Thyroid gland (tissue), 4 donors: Measurements from ENCODE around the gene ABHD1. TPM values are rescaled to one million over a fixed set of nuclear protein-coding genes. Genes with fewer than 3 reads are reported as not detected.

Experiments used
- DNase-seq, 2 donors: peaks; one replicate each; pipeline ENCODE4 v3.0.0-alpha.2; 2019
- H3K27ac ChIP-seq, 3 donors: fragments of 200-600 bp; sonication (generic); 1 replicate in 2 of 3; 2 replicates in 1 of 3; pipeline ENCODE4 v1.5.1; 2016 to 2019; ENCODE audit warnings: mild to moderate bottlenecking in 1 of 3, moderate library complexity in 1 of 3
- H3K27me3 ChIP-seq: fragments of 200-600 bp; sonication (generic); one replicate; pipeline ENCODE4 v1.5.1; 2019
- H3K36me3 ChIP-seq, 2 donors: fragments of 200-600 bp; sonication (generic); one replicate each; pipeline ENCODE4 v1.5.1; 2016 to 2019
- H3K4me1 ChIP-seq, 2 donors: fragments of 200-600 bp; sonication (generic); one replicate each; pipeline ENCODE4 v1.5.1; 2017 to 2019
- H3K4me3 ChIP-seq, 3 donors: fragments of 200-600 bp; sonication (generic); replicated peaks in 1 of 3; 1 replicate in 2 of 3; 2 replicates in 1 of 3; pipeline ENCODE4 v1.5.1; 2016; ENCODE audit warnings: mild to moderate bottlenecking in 1 of 3
- H3K9me3 ChIP-seq: fragments of 200-600 bp; sonication (generic); one replicate; pipeline ENCODE4 v1.5.1; 2017
- POLR2A ChIP-seq, 2 donors: fragments of 450-650 bp; IDR thresholded peaks; one replicate each; pipeline ENCODE4 v1.6.1; 2017; ENCODE audit warnings: antibody characterized with exemption in 2 of 2, mild to moderate bottlenecking in 2 of 2, moderate library complexity in 1 of 2
- WGBS, 2 donors: methylation state at CpG; one replicate each; pipeline ENCODE4 v1.1.5; 2017; 5-methylcytosine and 5-hydroxymethylcytosine counted together
- intact Hi-C: fragments of 100-400 bp; cut with DNase I; formaldehyde crosslinking; loops from one replicate; pipeline ENCODE4 v1.15.1; 2023
- total RNA-seq, 4 donors: library from RNA; depleted of rRNA; stranded (reverse); fragments of >200 nt; gene quantifications; one replicate each; pipeline ENCODE4 v1.2.3, GENCODE V29; 2016
- TF ChIP-seq, protein P1 (sequence below), 6 experiments: fragments of 200-600 bp in 3 of 6; fragments of 450-650 bp in 3 of 6; sonication (generic) in 3 of 6; IDR thresholded peaks; one replicate each; pipeline ENCODE4 v1.5.1; 2016 to 2019; ENCODE audit warnings: antibody characterized with exemption in 6 of 6, mild to moderate bottlenecking in 2 of 6, inconsistent platforms in 1 of 6, moderate library complexity in 1 of 6

Gene ABHD1
- total RNA-seq, 4 donors from 2014 or later = 0.44 to 1.1 (median 0.76) TPM

- WGBS, 2 donors = 0 to 2% methylated on average over 6 to 42 of the region's 86 CpGs
- DNase-seq = peak; percentile 97 to 98
- peak within 1 kb of the TSS; percentile 65 to 100 (median 70) for H3K4me3 ChIP-seq
- peaks cover 11 to 24% of the 10 kb centered on the region in 2 donors for H3K36me3 ChIP-seq
- no peaks in the 10 kb centered on the region for H3K27me3 ChIP-seq
- intact Hi-C loops = no loop called here
- TF ChIP-seq POLR2A (IDR thresholded peaks at IDR 0.05) = peak in 1 of 2 donors; percentile 92
- TF ChIP-seq, protein P1, sequence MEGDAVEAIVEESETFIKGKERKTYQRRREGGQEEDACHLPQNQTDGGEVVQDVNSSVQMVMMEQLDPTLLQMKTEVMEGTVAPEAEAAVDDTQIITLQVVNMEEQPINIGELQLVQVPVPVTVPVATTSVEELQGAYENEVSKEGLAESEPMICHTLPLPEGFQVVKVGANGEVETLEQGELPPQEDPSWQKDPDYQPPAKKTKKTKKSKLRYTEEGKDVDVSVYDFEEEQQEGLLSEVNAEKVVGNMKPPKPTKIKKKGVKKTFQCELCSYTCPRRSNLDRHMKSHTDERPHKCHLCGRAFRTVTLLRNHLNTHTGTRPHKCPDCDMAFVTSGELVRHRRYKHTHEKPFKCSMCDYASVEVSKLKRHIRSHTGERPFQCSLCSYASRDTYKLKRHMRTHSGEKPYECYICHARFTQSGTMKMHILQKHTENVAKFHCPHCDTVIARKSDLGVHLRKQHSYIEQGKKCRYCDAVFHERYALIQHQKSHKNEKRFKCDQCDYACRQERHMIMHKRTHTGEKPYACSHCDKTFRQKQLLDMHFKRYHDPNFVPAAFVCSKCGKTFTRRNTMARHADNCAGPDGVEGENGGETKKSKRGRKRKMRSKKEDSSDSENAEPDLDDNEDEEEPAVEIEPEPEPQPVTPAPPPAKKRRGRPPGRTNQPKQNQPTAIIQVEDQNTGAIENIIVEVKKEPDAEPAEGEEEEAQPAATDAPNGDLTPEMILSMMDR (IDR thresholded peaks at IDR 0.05) = peak in 1 of 6 experiments; percentile 7
- H3K9me3 ChIP-seq = no peaks in the 10 kb centered on the region
- peaks cover 10 to 12% of the 10 kb centered on the region in 2 donors for H3K4me1 ChIP-seq
- peak within 1 kb of the TSS; percentile 48 to 87 (median 78) for H3K27ac ChIP-seq
These were observed 10.5 kb downstream of the ABHD1 start, which contains the start of gene PREB for GRCh38 chr2:27133905-27134780. Gene PREB (minus strand): TSS chr2:27134636. CDS start chr2:27134421, 215 bp downstream.

- no peak for TF ChIP-seq POLR2A (IDR thresholded peaks at IDR 0.05)
- TF ChIP-seq, protein P1 (IDR thresholded peaks at IDR 0.05) = no peak
- Histone ChIP-seq H3K9me3 (no peaks in the 10 kb centered on the region), H3K36me3 (peaks cover 11 to 24% of the 10 kb centered on the region in 2 donors), H3K27me3 (no peaks in the 10 kb centered on the region), H3K27ac (peak overlapping the region in 2 of 3 donors; percentile 78 to 87), H3K4me1 (peaks cover 10 to 12% of the 10 kb centered on the region in 2 donors), H3K4me3 (peak overlapping the region in 1 of 3 donors; percentile 100)
- DNase-seq = no peak
- 70 to 89% methylated on average over 20 to 26 of the region's 33 CpGs for WGBS, 2 donors
- intact Hi-C loops = loop anchor here (5.0 kb wide), 1 partner anchor 72 kb away; no protein-coding TSS in a partner anchor
These were observed 11.3 kb downstream of the ABHD1 start for GRCh38 chr2:27134781-27135477.

DNA sequence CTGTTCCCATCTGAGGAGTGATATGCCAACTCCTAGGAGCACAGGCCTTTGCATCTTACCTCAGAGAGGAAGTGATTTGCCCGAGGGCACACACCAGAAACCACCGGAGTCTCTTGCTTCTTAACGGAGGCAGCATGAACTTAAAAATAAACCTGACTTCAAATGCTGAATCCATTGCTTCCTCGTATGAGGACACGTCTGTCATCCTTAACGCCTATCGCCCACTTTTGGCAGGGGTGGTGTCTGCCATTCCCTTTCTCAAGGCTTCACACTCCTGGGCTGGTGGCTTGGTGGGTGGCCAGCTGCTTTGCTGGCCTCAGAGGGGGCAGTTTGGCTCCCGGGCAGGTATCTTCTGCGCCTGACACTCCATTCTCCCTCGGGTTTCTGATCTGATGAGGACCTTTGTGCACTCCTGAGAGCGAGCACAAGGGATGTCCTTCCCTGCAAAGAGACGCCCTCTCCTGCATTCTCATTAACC, 11.9 kb downstream of the ABHD1 start:
- 85 to 92% methylated on average over 12 of the region's 12 CpGs for WGBS, 2 donors
- intact Hi-C loops = loop anchor here (5.0 kb wide), 1 partner anchor 72 kb away; no protein-coding TSS in a partner anchor
- TF ChIP-seq, protein P1 (IDR thresholded peaks at IDR 0.05) = no peak
- TF ChIP-seq POLR2A (IDR thresholded peaks at IDR 0.05) = no peak
- no peaks in the 10 kb centered on the region for H3K27me3 ChIP-seq
- H3K4me3 ChIP-seq = no peak overlapping the region
- peaks cover 10 to 12% of the 10 kb centered on the region in 2 donors for H3K4me1 ChIP-seq
- no peak for DNase-seq
- H3K9me3 ChIP-seq = no peaks in the 10 kb centered on the region
- H3K27ac ChIP-seq = no peak overlapping the region
- H3K36me3 ChIP-seq = peaks cover 9 to 21% of the 10 kb centered on the region in 2 donors

DNA sequence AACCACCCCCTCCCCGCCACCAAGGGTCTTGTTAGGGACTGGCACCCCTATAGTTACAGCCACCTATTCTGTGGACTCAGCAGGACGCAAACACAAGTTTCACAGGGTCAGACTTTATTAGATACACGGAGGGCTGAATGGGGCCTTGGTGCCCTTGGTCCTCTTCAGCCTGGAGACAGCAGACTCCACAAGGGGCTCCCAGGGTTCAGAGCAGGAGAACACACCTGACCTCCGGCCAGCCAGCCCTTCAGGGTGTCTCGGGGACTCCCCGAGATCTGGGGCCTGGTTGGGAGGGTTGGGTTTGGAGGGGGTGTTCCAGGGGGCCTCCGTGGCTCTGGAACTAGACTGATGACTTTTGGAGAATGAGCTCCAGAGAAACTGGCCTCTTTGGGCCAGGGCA, 13.1 kb downstream of the ABHD1 start:
- H3K4me1 ChIP-seq = peaks cover 10 to 12% of the 10 kb centered on the region in 2 donors
- H3K4me3 ChIP-seq = no peak overlapping the region
- no peaks in the 10 kb centered on the region for H3K9me3 ChIP-seq
- TF ChIP-seq, protein P1 (IDR thresholded peaks at IDR 0.05) = no peak
- no peak for TF ChIP-seq POLR2A (IDR thresholded peaks at IDR 0.05)
- no peak overlapping the region for H3K27ac ChIP-seq
- no peak for DNase-seq
- 91% methylated on average over 7 of the region's 7 CpGs for WGBS, 2 donors
- H3K36me3 ChIP-seq = peaks cover 0 to 9% of the 10 kb centered on the region in 2 donors
- intact Hi-C loops = loop anchor here (5.0 kb wide), 1 partner anchor 71 kb away; no protein-coding TSS in a partner anchor
- H3K27me3 ChIP-seq = no peaks in the 10 kb centered on the region
